Osteoblast (primary cell): Measurements from ENCODE around the gene SGK1. TPM values are rescaled to one million over a fixed set of nuclear protein-coding genes. Genes with fewer than 3 reads are reported as not detected.
"Not testable (repeated sequence)": the region's sequence is repeated elsewhere in the genome, so short reads cannot be mapped to it uniquely, and the experiment has no call there.

Experiments
- DNase-seq: peaks from one replicate; pipeline ENCODE4 v3.0.0; 2011; ENCODE audit warnings: low spot score, mixed read lengths; ENCODE audit not compliant: insufficient read length; ENCODE audit errors: missing footprints
- H2AFZ ChIP-seq: 2 replicates; pipeline ENCODE4 v1.6.0; 2011; ENCODE audit warnings: mild to moderate bottlenecking, low read length
- H3K27ac ChIP-seq: 2 replicates; pipeline ENCODE4 v1.5.1; 2011; ENCODE audit warnings: mild to moderate bottlenecking, low read depth, low read length, moderate library complexity
- H3K27me3 ChIP-seq: 2 replicates; pipeline ENCODE4 v1.6.0; 2012; ENCODE audit warnings: mild to moderate bottlenecking, control low read depth, inconsistent platforms, low read length, moderate library complexity; ENCODE audit not compliant: insufficient read depth
- H3K36me3 ChIP-seq: 2 replicates; pipeline ENCODE4 v1.5.1; 2011; ENCODE audit warnings: mild to moderate bottlenecking, low read length, control low read depth, moderate library complexity; ENCODE audit not compliant: insufficient read depth
- H3K4me1 ChIP-seq: 2 replicates; pipeline ENCODE4 v1.5.1; 2011; ENCODE audit warnings: mild to moderate bottlenecking, low read length, control low read depth, moderate library complexity; ENCODE audit not compliant: insufficient read depth
- H3K4me2 ChIP-seq: 2 replicates; pipeline ENCODE4 v1.6.0; 2011; ENCODE audit warnings: mild to moderate bottlenecking, low read length; ENCODE audit not compliant: insufficient read depth
- H3K4me3 ChIP-seq: fragments of 200-600 bp; sonication (generic); 3 replicates; pipeline ENCODE4 v1.5.1; 2012; ENCODE audit warnings: mild to moderate bottlenecking, low read length, inconsistent platforms; ENCODE audit not compliant: insufficient read depth
- H3K79me2 ChIP-seq: 2 replicates; pipeline ENCODE4 v1.6.0; 2012; ENCODE audit warnings: mild to moderate bottlenecking, low read length, control low read depth, inconsistent platforms; ENCODE audit not compliant: insufficient read depth
- H3K9me3 ChIP-seq: 2 replicates; pipeline ENCODE4 v1.5.1; 2011; ENCODE audit warnings: low read depth, low read length, control low read depth
- H4K20me1 ChIP-seq: 2 replicates; pipeline ENCODE4 v1.6.0; 2012; ENCODE audit warnings: mild to moderate bottlenecking, low read length, control low read depth; ENCODE audit not compliant: insufficient read depth
- CTCF ChIP-seq: IDR thresholded peaks from 2 replicates; pipeline ENCODE4 v1.5.1; 2011; ENCODE audit warnings: mild to moderate bottlenecking, low read depth, low read length, moderate library complexity; ENCODE audit errors: extremely low read depth
- total RNA-seq: library from RNA; depleted of rRNA; stranded (reverse); fragments of >200 nt; gene quantifications from 2 replicates; pipeline ENCODE4 v1.2.3, GENCODE V29; 2012

SGK1 gene
- total RNA-seq, 1 donor: 91.6 TPM

GRCh38 chr6:134258849-134259306 is 59.0 kb downstream of the SGK1 start:
- H2AFZ ChIP-seq: no peak overlapping the region
- H3K27me3 ChIP-seq: no peaks in the 10 kb centered on the region
- no peak overlapping the region for H3K4me2 ChIP-seq
- H3K79me2 ChIP-seq: no peaks in the 10 kb centered on the region
- no peak for TF ChIP-seq CTCF
- H3K4me3 ChIP-seq: no peak overlapping the region
- no peak overlapping the region for H3K27ac ChIP-seq
- H4K20me1 ChIP-seq: no peaks in the 10 kb centered on the region
- no peaks in the 10 kb centered on the region for H3K4me1 ChIP-seq
- no peaks in the 10 kb centered on the region for H3K36me3 ChIP-seq
- no peak for DNase-seq
- no peaks in the 10 kb centered on the region for H3K9me3 ChIP-seq

GRCh38 chr6:134257516-134257915 is 60.4 kb downstream of the SGK1 start:
- H3K27me3 ChIP-seq: no peaks in the 10 kb centered on the region
- no peaks in the 10 kb centered on the region for H3K36me3 ChIP-seq
- H3K79me2 ChIP-seq: no peaks in the 10 kb centered on the region
- no peak for TF ChIP-seq CTCF
- H3K27ac ChIP-seq: no peak overlapping the region
- H3K4me1 ChIP-seq: no peaks in the 10 kb centered on the region
- H2AFZ ChIP-seq: no peak overlapping the region
- no peak overlapping the region for H3K4me2 ChIP-seq
- no peak for DNase-seq
- no peaks in the 10 kb centered on the region for H3K9me3 ChIP-seq
- no peaks in the 10 kb centered on the region for H4K20me1 ChIP-seq
- H3K4me3 ChIP-seq: no peak overlapping the region

- no peak for DNase-seq
- Histone ChIP-seq H3K4me3 (no peak overlapping the region), H3K9me3 (no peaks in the 10 kb centered on the region), H3K27ac (no peak overlapping the region), H2AFZ (no peak overlapping the region), H3K36me3 (no peaks in the 10 kb centered on the region), H3K27me3 (no peaks in the 10 kb centered on the region), H3K4me1 (no peaks in the 10 kb centered on the region), H4K20me1 (no peaks in the 10 kb centered on the region), H3K4me2 (no peak overlapping the region), H3K79me2 (no peaks in the 10 kb centered on the region)
- TF ChIP-seq CTCF: no peak
Observed at GRCh38 chr6:134256862-134257261, 61.0 kb downstream of the SGK1 start.

GRCh38 chr6:134255280-134255679 is 62.6 kb downstream of the SGK1 start:
- not testable (repeated sequence) for H3K27ac ChIP-seq, H3K9me3 ChIP-seq, H3K36me3 ChIP-seq, H3K79me2 ChIP-seq, DNase-seq, H3K4me2 ChIP-seq, H3K27me3 ChIP-seq, H2AFZ ChIP-seq, H4K20me1 ChIP-seq, H3K4me1 ChIP-seq, H3K4me3 ChIP-seq

GRCh38 chr6:134254118-134254517 is 63.8 kb downstream of the SGK1 start:
- H3K27me3 ChIP-seq: no peaks in the 10 kb centered on the region
- no peaks in the 10 kb centered on the region for H3K36me3 ChIP-seq
- no peak overlapping the region for H3K4me2 ChIP-seq
- H3K9me3 ChIP-seq: no peaks in the 10 kb centered on the region
- H4K20me1 ChIP-seq: no peaks in the 10 kb centered on the region
- H3K4me3 ChIP-seq: no peak overlapping the region
- DNase-seq: no peak
- peaks cover 7% of the 10 kb centered on the region for H3K4me1 ChIP-seq
- no peak for TF ChIP-seq CTCF
- no peak overlapping the region for H3K27ac ChIP-seq
- H3K79me2 ChIP-seq: no peaks in the 10 kb centered on the region
- no peak overlapping the region for H2AFZ ChIP-seq
